ENCODE results near the gene FUBP1. TPM values are rescaled to one million over a fixed set of nuclear protein-coding genes. Genes with fewer than 3 reads are reported as not detected.

FUBP1 gene
- total and polyA plus RNA-seq, 2 experiments from 2014 or later = 64.0 to 151 TPM

DNA sequence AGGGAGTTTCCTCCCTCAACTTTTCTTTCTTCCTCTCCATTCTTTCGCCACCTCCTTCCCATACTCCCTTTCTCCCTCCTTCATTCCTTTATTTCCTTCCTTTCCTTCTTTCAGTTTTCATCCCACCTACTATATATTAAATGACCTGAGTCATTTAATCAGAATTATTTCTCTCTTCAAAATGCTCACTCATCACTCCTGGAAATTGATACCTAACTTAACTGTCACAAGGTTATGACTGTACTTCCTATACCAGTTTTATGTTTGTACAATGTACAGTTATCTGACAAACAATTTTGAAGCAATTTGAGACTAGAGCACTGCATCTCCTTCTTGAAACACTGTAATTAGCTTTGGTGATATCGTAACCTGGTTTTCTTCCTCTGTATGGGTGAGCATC, 49.1 kb downstream of the FUBP1 start:
- DNase-seq (ENCODE audit: low spot score) = no peak
- no peak overlapping the region for H3K4me3 ChIP-seq
- TF ChIP-seq EZH2 (IDR thresholded peaks at IDR 0.05; ENCODE audit: borderline replicate concordance) (no peak), EZH2phosphoT487 (IDR thresholded peaks at IDR 0.05; ENCODE audit: low read depth, severe bottlenecking, unreplicated experiment) (no peak)
- TF ChIP-seq, protein P1, sequence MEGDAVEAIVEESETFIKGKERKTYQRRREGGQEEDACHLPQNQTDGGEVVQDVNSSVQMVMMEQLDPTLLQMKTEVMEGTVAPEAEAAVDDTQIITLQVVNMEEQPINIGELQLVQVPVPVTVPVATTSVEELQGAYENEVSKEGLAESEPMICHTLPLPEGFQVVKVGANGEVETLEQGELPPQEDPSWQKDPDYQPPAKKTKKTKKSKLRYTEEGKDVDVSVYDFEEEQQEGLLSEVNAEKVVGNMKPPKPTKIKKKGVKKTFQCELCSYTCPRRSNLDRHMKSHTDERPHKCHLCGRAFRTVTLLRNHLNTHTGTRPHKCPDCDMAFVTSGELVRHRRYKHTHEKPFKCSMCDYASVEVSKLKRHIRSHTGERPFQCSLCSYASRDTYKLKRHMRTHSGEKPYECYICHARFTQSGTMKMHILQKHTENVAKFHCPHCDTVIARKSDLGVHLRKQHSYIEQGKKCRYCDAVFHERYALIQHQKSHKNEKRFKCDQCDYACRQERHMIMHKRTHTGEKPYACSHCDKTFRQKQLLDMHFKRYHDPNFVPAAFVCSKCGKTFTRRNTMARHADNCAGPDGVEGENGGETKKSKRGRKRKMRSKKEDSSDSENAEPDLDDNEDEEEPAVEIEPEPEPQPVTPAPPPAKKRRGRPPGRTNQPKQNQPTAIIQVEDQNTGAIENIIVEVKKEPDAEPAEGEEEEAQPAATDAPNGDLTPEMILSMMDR (IDR thresholded peaks at IDR 0.05; ENCODE audit: poor library complexity) = no peak

DNA sequence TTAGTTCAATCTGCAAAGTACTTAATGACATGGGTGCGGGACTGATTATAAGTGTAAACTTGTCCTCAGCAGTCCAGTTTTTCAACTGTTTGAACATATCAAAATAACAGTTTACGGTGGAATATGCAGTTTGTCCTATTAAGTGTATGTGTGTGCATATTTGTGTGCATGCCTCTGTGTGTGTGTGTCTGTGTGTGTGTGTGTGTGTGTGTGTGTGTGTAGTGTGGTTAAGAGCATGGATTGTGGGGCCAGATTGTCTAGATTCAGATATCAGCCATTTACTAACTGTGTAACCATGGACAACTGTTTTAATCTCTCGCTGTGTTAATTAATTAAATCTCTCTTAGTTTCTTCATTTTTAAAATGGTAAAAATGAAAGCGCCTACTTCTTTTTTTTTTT, 51.5 kb downstream of the FUBP1 start:
- no peaks in the 10 kb centered on the region for H4K20me1 ChIP-seq (ENCODE audit: insufficient read depth, poor library complexity, severe bottlenecking)
- no peaks in the 10 kb centered on the region for H3K4me1 ChIP-seq (ENCODE audit: insufficient read depth)
- no peak overlapping the region for H3K27ac ChIP-seq
- no peak overlapping the region for H3K4me3 ChIP-seq
- no peak overlapping the region for H3K4me2 ChIP-seq
- H3K79me2 ChIP-seq = no peaks in the 10 kb centered on the region
- TF ChIP-seq, protein P1 (IDR thresholded peaks at IDR 0.05; ENCODE audit: poor library complexity) = no peak
- TF ChIP-seq EZH2phosphoT487 (IDR thresholded peaks at IDR 0.05; ENCODE audit: low read depth, severe bottlenecking, unreplicated experiment) (no peak), EZH2 (IDR thresholded peaks at IDR 0.05; ENCODE audit: borderline replicate concordance) (no peak)
- DNase-seq (ENCODE audit: low spot score) = no peak
- no peaks in the 10 kb centered on the region for H3K9me3 ChIP-seq (ENCODE audit: low read depth)
- H3K9me2 ChIP-seq (replicated peaks; ENCODE audit: insufficient read depth) = no peaks in the 10 kb centered on the region
- WGBS (ENCODE audit: low lambda C conversion rate, missing lambda C conversion rate) = 96% methylated on average over 4 of the region's 4 CpGs
- H3K36me3 ChIP-seq (replicated peaks; ENCODE audit: insufficient read depth, low read depth) = no peaks in the 10 kb centered on the region
- no peak overlapping the region for H2AFZ ChIP-seq
- H3K27me3 ChIP-seq = no peaks in the 10 kb centered on the region

More for the DNA sequence above, 49.1 kb downstream of the FUBP1 start:
- Histone ChIP-seq H3K9me2 (replicated peaks; ENCODE audit: insufficient read depth) (no peaks in the 10 kb centered on the region), H4K20me1 (ENCODE audit: insufficient read depth, poor library complexity, severe bottlenecking) (no peaks in the 10 kb centered on the region), H3K79me2 (no peaks in the 10 kb centered on the region), H2AFZ (no peak overlapping the region), H3K27ac (no peak overlapping the region), H3K27me3 (no peaks in the 10 kb centered on the region), H3K36me3 (replicated peaks; ENCODE audit: insufficient read depth, low read depth) (no peaks in the 10 kb centered on the region), H3K4me2 (no peak overlapping the region), H3K9me3 (ENCODE audit: low read depth) (no peaks in the 10 kb centered on the region), H3K4me1 (ENCODE audit: insufficient read depth) (no peaks in the 10 kb centered on the region)
- WGBS (ENCODE audit: low lambda C conversion rate, missing lambda C conversion rate) = 97% methylated on average over 2 of the region's 2 CpGs

DNA sequence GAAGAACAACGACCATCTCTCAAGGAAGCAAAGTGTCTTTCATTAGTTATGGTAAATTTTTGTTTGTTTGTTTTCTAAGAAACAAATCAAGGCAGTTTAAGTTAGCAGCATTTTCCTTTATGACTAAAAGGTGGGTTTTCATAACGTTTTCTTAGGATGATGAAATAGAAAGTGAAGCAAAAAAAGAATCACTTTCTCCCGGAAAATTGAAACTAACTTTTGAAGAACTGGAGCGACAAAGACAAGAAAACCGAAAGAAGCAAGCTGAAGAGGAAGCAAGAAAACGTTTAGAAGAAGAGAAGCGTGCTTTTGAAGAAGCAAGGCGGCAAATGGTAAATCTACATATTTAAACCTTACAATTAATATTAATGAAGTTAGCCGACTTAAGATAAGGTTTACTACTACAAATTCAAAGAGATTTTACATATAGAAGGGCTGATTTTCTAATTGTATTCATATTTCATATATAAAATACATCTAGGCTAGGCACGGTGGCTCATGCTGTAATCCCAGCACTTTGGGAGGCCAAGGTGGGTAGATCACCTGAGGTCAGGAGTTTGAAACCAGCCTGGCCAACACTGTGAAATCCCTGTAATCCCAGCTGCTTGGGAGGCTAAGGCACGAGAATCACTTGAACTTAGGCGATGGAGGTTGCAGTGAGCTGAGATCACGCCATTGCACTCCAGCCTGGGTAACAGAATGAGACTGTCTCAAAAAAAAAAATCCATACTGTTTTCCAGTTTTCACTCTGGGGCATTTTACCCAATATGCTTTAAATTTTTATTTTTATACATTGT, 52.1 kb downstream of the FUBP1 start:
- H3K79me2 ChIP-seq = no peaks in the 10 kb centered on the region
- H3K27me3 ChIP-seq = no peaks in the 10 kb centered on the region
- 86% methylated on average over 13 of the region's 13 CpGs for WGBS (ENCODE audit: low lambda C conversion rate, missing lambda C conversion rate)
- H3K9me3 ChIP-seq (ENCODE audit: low read depth) = no peaks in the 10 kb centered on the region
- H3K4me3 ChIP-seq = no peak overlapping the region
- H3K4me2 ChIP-seq = no peak overlapping the region
- H4K20me1 ChIP-seq (ENCODE audit: insufficient read depth, poor library complexity, severe bottlenecking) = no peaks in the 10 kb centered on the region
- no peaks in the 10 kb centered on the region for H3K4me1 ChIP-seq (ENCODE audit: insufficient read depth)
- H2AFZ ChIP-seq = no peak overlapping the region
- H3K9me2 ChIP-seq (replicated peaks; ENCODE audit: insufficient read depth) = no peaks in the 10 kb centered on the region
- TF ChIP-seq EZH2phosphoT487 (IDR thresholded peaks at IDR 0.05; ENCODE audit: low read depth, severe bottlenecking, unreplicated experiment) = no peak
- no peak for TF ChIP-seq EZH2 (IDR thresholded peaks at IDR 0.05; ENCODE audit: borderline replicate concordance)
- TF ChIP-seq, protein P1 (IDR thresholded peaks at IDR 0.05; ENCODE audit: poor library complexity) = no peak
- H3K27ac ChIP-seq = no peak overlapping the region
- no peaks in the 10 kb centered on the region for H3K36me3 ChIP-seq (replicated peaks; ENCODE audit: insufficient read depth, low read depth)
- no peak for DNase-seq (ENCODE audit: low spot score)
